Activated CD8-positive, alpha-beta memory T cell treated with anti-CD3 and anti-CD28 coated beads for 24 hours (primary cell): Measurements from ENCODE around the gene ARCN1.

Experiments
- DNase-seq: peaks from one replicate; pipeline ENCODE4 v3.0.0-alpha.2; 2020

ARCN1 gene

DNA sequence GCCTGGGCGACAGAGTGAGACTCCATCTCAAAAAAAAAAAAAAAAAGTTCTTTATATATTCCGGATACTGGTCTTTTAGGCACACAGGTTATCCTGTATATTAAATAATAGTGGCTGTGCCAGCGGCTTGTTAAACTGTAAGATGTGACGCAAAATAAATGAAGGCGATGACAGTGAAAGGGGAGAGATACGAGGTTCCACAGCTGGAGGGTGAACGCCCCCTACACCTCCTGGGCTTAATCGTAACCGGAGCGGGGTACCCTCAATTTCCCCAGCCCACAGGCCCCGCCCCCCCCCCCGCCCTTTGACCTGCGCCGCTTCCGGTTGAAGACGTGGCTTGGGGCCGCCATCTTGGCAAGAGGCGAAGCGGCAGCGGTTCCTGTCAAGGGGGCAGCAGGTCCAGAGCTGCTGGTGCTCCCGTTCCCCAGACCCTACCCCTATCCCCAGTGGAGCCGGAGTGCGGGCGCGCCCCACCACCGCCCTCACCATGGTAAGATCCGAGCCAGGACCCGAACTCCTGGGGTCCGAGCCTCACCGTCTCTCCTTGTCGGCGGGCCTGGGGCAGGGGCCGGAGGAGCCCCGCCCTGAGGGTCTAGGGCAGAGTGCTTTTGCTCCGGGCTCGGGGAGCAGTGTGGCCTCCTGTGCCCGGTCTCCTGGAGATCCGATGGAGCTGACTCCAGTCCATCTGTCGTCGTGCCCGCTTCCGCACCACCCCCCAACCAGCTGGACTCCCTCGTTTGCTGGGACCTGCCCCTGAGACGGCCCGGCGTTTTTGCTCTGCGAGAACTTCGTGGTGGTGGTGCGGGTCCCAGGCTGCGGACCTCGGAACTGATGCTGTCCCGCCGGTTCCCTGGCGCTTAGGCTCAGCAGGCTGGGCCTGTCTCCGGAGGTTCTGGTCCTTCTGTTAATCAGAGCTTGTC is at the start of gene ARCN1:
ARCN1 (plus strand) TSS at position 349 of the 920 bp plus-strand sequence; CDS start at position 488, 139 bp downstream.
- DNase-seq, result peak; percentile 87

DNA sequence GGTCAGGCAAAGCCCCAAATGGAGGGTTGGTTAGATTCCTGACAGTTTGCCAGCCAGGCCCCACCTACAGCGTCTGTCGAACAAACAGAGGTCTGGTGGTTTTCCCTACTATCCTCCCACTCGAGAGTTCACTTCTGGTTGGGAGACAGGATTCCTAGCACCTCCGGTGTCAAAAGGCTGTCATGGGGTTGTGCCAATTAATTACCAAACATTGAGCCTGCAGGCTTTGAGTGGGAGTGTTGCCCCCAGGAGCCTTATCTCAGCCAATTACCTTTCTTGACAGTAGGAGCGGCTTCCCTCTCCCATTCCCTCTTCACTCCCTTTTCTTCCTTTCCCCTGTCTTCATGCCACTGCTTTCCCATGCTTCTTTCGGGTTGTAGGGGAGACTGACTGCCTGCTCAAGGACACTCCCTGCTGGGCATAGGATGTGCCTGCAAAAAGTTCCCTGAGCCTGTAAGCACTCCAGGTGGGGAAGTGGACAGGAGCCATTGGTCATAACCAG is 49.6 kb upstream of the ARCN1 start:
- DNase-seq, result no peak

DNA sequence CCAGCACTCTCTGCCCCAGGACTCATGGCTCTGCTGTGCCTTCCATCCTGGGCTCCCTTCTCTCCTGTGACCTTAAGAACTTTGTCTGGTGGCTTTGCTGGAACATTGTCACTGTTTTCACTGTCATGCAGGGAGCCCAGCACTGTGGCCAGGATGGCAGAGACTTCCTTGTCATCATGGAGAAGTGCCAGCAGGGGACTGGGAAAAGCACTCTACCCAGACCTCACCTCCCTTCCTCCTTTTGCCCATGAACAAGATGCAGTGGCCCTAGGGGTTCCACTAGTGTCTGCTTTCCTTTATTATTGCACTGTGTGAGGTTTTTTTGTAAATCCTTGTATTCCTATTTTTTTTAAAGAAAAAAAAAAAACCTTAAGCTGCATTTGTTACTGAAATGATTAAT is 47.9 kb upstream of the ARCN1 start:
- DNase-seq, result no peak

DNA sequence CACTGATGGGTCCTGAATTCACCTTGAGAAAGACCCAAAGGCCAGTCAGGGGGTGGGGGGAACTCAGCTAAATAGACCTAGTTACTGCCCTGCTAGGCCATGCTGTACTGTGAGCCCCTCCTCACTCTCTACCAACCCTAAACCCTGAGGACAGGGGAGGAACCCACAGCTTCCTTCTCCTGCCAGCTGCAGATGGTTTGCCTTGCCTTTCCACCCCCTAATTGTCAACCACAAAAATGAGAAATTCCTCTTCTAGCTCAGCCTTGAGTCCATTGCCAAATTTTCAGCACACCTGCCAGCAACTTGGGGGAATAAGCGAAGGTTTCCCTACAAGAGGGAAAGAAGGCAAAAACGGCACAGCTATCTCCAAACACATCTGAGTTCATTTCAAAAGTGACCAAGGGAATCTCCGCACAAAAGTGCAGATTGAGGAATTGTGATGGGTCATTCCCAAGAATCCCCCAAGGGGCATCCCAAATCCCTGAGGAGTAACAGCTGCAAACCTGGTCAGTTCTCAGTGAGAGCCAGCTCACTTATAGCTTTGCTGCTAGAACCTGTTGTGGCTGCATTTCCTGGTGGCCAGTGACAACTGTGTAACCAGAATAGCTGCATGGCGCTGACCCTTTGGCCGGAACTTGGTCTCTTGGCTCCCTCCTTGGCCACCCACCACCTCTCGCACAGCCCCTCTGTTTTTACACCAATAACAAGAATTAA is 47.3 kb upstream of the ARCN1 start:
- DNase-seq, result no peak

DNA sequence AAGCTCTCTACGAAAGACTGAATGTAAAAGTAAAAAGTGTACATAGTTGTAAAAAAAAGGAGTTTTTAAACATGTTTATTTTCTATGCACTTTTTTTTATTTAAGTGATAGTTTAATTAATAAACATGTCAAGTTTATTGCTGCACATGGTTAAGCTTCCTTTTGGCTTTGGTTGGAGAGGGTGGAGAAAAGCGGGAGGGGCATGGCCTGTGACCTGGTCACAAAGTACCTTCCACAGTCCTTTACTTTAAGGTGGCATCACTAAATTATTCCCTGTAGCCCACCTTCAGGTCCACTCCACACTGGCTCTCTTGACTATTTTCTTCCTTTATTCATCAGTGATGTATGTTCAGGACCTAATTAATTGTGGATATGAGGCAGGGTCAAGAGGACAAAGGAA is 45.5 kb upstream of the ARCN1 start:
- DNase-seq, result no peak

DNA sequence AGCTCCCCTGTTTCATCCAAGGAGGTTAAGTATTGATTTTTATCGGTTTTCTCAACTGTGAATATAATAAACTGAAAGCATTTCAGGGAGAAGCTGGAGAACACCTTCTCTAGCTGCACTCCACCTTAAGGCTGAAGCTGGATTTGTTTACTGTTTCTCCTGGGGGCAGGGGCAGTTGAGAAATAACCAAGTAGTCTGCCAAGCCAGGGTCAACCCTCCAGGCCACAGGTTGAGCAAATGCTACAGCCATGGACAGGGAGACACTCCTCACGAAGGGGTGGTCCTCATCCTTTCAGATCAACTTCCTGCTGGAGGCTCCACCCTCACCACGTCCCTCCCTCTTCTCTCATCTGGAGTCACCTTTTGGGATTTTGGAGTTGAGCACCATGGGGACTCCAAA is 45.1 kb upstream of the ARCN1 start, which contains the start of gene TTC36:
TTC36 (plus strand) TSS at position 366 of the 400 bp plus-strand sequence; CDS start at position 387, 21 bp downstream.
- no peak for DNase-seq

DNA sequence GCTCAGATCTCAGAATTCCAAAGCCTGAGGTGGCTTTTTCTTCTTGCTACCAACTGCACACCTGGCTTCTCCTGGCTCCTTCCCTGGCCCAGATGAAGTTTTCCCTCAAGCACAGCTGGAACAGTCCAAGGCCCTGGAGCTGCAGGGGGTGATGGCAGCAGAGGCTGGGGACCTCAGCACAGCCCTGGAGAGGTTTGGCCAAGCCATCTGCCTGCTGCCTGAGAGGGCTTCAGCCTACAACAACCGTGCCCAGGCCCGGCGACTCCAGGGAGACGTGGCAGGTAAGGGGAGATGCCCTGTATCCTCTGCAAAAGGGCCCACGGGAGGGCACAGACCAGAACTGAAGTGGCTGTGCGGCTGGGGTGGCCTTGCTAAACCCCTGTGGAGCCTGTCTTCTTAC is 43.7 kb upstream of the ARCN1 start:
- no peak for DNase-seq

DNA sequence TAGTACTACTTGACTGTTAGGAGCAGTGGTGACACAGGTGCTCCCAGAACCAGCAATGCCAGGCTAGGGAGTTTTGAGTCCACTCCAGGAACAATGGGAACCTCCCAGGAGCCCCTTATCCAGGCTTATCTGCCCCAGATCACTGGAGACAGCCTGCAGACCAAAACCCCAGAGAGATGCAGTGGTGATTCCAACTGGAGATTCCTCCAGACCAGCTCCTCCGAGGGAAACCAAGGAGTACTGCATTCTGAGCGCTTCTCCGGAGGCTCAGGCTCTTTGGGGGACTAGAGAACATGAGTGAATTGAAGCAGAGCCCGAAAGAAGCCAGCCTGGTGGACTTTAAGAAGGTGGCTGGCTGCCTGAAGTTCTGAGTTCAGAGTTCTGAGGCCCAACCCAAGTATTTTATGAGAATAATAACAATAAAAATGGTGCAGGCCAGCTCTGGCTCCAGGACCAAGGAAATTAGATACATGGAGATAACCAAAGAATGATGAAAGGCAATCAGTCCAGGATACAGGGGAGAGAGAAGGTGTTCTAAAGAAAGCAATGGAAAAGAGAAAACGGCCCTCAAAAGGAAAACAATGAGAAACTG is 42.5 kb upstream of the ARCN1 start:
- no peak for DNase-seq

DNA sequence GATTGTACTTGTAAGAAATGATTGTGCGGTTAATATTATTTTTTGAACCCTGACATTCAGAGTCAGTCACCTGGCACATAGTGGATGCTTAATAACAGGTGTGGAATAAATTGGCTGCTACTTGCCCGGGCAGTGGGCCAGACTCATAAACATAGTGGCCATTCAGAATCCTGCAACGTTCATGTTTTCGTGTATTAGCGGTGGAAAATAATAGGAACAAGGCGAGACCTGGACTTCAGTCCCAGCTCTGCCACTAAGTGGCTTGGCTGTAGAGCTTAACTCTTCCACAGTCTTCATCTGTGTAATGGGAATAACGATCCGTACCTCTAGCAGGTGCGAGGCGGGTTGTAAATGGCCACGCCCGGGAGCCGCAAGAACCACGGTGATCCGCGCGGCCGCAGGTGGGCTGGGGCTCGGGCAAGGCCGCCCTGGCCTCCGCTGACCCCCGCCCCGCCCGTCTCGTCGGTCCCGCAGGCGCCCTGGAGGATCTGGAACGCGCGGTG is 42.0 kb upstream of the ARCN1 start:
- no peak for DNase-seq

DNA sequence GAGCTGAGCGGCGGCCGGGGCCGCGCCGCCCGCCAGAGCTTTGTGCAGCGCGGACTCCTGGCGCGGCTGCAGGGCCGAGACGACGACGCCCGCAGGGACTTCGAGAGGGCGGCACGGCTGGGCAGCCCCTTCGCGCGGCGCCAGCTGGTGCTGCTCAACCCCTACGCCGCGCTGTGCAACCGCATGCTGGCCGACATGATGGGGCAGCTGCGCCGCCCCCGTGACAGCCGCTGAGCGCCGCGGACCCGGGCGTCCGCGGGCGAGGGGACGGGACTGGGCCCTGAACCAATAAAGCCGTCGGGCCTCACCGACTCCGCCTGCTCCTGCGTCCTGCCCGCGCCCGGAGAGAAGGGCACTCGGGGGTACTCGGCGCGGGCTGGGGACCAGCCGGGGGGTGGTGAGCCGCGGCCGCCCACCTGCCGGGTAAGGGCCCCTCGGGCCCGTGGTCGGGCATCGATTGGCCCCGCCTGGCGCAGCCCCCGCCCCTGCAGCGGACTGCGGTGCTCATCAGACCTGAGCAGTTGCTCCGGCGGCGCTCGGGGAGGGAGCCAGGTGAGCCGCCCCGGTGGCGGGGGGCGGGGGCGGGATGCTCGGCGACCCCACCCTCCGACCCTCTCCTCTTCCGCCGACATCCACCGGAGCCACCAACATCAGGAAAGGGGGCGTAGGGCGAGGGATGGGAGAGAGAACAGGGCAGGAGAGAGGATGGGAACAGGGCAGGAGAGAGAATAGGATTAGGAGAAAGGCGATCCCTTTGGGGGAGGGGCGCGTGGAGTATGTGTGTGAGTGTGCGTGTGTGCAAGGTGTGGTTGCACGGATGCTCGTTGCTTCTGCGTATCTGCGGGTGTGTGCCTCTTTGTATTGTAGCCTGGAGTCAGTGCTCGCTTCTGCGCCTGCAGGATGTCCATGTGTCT is 41.3 kb upstream of the ARCN1 start, which contains the start of gene TMEM25:
TMEM25 (plus strand) TSS at position 510 of the 914 bp plus-strand sequence. CDS start 610 bp downstream, outside the sequence.
- peak; percentile 89 for DNase-seq

DNA sequence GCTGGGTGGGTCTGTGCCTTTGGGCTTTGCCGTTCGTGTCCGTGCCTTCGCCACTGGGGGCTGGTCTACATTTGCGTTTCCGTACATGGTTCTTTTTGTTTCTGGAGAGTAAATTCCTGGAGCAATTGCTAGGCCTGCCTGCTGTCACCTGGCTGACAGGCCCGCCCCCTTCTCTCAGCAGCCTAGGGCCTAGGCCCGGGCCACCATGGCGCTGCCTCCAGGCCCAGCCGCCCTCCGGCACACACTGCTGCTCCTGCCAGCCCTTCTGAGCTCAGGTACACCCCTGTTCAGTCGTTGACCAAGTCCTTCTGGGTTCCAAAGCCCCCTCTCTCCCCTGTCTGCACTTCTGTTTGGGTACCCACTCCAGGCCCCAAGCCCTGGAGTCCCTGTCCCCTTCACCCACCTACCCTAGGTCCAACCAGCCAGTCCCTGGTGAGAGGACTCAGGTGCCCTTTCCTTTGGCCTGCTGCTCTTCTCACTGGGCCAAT is 40.6 kb upstream of the ARCN1 start:
- DNase-seq, result no peak

DNA sequence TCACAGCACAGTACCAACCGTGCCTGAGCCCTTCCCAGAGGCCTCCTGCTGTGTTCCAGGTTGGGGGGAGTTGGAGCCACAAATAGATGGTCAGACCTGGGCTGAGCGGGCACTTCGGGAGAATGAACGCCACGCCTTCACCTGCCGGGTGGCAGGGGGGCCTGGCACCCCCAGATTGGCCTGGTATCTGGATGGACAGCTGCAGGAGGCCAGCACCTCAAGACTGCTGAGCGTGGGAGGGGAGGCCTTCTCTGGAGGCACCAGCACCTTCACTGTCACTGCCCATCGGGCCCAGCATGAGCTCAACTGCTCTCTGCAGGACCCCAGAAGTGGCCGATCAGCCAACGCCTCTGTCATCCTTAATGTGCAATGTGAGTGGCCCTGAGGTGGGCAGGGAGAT is 40.1 kb upstream of the ARCN1 start:
- DNase-seq, result no peak

DNA sequence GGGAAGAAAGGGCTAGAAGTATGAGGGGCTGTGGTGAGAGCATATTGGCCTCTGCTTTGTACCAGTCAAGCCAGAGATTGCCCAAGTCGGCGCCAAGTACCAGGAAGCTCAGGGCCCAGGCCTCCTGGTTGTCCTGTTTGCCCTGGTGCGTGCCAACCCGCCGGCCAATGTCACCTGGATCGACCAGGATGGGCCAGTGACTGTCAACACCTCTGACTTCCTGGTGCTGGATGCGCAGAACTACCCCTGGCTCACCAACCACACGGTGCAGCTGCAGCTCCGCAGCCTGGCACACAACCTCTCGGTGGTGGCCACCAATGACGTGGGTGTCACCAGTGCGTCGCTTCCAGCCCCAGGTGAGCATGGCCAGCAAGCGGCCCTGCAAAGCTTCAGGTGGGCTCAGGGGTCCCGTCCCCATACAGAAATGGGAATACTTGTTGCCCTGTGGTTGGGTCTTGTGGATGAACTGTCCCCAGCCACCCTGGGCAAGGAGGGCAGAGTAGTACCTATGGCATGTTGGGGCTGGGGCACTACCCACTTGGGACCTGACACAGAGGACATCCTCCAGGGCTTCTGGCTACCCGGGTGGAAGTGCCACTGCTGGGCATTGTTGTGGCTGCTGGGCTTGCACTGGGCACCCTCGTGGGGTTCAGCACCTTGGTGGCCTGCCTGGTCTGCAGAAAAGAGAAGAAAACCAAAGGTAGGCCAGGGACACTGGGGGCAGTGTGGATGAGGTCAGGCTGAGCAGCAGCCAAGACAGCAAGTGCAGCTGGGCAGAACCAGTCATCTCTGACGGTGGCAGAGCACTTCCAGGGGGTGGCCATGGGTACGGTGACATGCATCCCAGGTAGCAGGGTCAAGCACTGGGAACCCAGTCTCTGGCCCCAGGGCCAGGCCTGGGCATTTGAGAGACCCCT is 39.1 kb upstream of the ARCN1 start:
- no peak for DNase-seq

DNA sequence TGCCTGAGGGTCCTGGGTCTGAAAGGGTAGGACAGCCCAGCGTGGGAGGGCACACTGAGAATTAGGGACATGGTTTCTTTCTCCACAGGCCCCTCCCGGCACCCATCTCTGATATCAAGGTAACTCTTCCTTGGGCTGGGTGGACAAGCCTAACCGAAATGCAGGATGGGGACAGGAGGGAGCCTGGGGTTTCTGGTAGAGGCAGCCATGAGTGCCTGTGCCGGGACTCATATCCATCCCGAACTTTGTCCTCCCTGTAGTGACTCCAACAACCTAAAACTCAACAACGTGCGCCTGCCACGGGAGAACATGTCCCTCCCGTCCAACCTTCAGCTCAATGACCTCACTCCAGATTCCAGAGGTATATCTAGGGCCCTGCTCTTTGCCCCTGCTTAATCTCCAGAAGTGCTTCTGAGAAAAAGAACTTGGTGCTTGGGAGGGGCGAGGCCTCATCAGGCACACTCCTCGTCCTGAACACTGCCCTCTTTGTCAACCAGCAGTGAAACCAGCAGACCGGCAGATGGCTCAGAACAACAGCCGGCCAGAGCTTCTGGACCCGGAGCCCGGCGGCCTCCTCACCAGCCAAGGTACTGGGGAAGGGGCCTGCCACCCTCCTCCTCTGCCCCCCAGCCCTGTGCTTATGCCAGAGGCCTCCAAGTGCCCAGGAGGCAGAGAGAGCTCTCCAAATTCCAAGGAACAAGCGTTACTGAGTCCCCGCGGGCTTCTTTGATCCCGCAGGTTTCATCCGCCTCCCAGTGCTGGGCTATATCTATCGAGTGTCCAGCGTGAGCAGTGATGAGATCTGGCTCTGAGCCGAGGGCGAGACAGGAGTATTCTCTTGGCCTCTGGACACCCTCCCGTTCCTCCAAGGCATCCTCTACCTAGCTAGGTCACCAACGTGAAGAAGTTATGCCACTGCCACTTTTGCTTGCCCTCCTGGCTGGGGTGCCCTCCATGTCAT is 38.2 kb upstream of the ARCN1 start:
- no peak for DNase-seq

DNA sequence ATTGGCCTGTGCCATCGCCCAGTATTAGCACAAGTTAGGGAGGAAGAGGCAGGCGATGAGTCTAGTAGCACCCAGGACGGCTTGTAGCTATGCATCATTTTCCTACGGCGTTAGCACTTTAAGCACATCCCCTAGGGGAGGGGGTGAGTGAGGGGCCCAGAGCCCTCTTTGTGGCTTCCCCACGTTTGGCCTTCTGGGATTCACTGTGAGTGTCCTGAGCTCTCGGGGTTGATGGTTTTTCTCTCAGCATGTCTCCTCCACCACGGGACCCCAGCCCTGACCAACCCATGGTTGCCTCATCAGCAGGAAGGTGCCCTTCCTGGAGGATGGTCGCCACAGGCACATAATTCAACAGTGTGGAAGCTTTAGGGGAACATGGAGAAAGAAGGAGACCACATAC is 36.9 kb upstream of the ARCN1 start:
- DNase-seq, result no peak

DNA sequence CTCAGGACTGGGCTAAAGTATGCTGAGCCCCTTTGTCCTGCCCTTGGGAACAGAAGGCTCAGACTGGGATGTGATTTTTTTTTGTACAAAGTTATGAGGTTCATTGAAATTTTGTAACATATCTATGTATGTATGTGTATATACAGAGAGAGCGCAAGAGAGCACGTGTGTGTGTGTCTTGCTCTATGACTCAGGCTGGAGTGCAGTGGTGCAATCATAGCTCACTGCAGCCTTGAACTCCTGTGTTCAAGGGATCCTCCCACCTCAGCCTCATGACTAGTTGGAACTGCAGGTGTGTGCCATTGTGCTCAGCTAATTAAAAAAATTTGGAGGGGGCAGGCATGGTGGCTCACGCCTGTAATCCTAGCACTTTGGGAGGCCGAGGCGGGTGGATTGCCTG is 35.5 kb upstream of the ARCN1 start:
- no peak for DNase-seq

DNA sequence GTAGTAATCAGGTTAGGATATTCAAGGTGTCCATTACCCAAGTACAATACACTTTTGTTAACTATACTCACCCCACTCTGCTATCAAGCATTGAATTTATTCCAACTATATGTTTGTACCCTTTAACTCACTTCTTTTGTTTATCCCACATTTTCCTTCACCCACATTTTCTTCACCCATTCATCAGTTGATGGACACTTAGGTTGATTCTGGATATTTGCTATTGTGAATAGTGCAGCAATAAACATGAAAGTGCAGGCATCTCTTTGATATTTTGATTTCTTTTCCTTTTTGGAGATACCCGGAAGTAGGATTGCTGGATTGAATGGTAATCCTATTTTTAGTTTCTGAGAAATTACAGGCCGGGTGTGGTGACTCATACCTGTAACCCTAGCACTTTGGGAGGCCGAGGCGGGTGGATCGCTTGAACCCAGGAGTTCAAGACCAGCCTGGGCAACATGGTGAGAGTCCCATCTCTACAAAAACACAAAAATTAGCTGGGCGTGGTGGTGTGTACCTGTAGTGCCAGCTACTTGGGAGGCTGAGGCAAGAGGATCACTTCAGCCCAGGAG is 34.7 kb upstream of the ARCN1 start:
- no peak for DNase-seq

DNA sequence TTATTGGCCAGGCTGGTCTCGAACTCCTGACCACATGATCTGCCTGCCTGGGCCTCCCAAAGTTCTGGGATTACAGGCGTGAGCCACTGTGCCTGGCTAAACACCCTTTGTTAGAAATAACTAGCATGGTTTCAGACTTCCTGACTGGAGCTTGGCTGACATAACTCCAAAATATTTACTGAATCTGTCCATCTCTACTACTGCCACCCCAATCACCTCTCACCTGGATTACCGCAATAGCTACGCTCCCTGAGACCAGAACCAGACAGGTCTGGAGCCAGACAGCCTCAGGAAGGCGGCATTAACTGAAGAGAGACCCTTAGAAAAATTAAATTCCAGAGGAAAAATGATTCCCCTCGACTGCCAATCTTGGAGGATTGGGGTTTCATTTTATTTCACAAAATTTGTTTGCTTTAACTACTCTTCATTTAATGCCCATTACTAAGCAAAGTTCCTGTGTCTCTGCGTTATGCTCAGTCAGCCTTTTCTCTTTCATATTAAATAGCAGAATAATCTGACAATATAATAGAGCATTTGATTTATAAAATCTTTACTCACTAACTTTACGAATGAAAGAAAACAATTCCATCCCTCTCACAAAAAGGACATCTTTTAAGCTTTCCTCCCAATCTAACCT is 28.1 kb upstream of the ARCN1 start:
- no peak for DNase-seq

DNA sequence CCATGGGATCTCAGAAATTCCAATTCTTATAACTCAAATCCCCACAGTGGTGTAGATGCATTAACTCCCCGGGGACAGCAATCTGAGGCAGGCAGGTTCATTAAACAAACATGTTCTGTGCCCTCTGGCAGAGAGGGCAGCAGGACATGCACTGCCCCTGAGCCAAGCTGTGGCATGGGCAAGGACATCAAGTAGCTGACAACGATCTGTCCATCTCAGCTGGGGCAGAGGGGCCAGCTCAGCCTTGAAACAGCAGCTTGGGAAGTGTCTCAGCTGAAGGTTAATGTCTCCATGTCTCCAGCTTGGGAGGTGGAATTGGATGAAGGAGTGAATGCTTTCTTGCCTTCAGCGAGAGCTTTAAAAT is 27.6 kb upstream of the ARCN1 start:
- no peak for DNase-seq
